BE2C (cell line): Measurements from ENCODE around the gene RAPSN.

Experiments
- DNase-seq: peaks from one replicate; pipeline ENCODE4 v3.0.0-alpha.2; 2020
- H3K27me3 ChIP-seq: fragments of 250-450 bp; sonication (Bioruptor Pico); 2 replicates; pipeline ENCODE4 v1.5.1; 2020; ENCODE audit warnings: mild to moderate bottlenecking
- H3K36me3 ChIP-seq: fragments of 250-450 bp; sonication (Bioruptor Pico); 2 replicates; pipeline ENCODE4 v1.5.1; 2020; ENCODE audit warnings: mild to moderate bottlenecking
- H3K4me1 ChIP-seq: fragments of 250-450 bp; sonication (Bioruptor Pico); 2 replicates; pipeline ENCODE4 v1.5.1; 2020
- H3K4me3 ChIP-seq: 2 replicates; pipeline ENCODE4 v1.5.1; 2011; ENCODE audit warnings: low read depth, low read length
- H3K9me3 ChIP-seq: fragments of 250-450 bp; sonication (Bioruptor Pico); 2 replicates; pipeline ENCODE4 v1.5.1; 2020
- CTCF ChIP-seq: IDR thresholded peaks from 2 replicates; pipeline ENCODE4 v1.5.1; 2012; ENCODE audit warnings: mild to moderate bottlenecking, low read depth, low read length

Gene RAPSN

DNA sequence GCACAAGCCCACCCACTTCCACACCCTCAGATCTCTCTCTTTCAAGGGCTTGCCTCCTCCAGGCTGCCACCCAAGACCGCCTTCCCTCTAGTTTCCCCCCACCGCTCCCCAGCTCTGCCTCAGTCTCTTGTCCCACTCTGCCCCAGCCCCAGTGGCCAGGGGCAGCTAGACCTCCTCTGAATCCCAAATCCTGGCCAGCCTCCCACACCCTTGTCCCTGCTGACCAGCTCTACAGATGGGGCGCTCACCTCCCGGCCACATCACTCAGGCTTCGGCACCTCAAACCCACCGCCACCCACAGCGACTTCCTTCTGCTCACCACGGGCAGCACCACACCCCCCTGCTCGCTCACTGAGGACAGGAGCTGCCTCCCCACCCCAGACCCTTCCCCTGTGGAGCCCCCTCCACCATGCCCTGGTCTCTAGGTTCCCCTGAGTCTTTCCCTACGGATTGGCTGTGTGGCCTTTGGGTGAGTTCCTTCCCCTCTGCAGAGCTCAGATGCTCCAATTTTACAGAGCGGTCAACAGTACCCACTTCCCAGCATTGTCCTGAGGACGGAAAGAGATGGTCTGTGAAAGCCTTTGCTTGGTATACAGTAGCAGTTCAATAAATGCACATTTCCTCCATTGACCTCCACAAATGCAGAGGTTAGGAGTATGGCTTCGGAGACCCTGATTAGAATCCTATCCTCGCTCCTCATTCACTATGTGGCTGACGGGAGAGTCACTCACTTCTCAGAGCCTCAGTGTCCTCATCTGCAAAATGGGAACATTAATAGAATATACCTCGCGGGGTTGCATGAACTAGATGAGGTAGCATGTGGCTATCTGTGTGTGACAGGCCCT is 59.1 kb downstream of the RAPSN start:
- no peaks in the 10 kb centered on the region for H3K4me1 ChIP-seq
- no peaks in the 10 kb centered on the region for H3K9me3 ChIP-seq
- no peak for DNase-seq
- no peaks in the 10 kb centered on the region for H3K36me3 ChIP-seq
- TF ChIP-seq CTCF, result no peak
- H3K4me3 ChIP-seq, result no peak overlapping the region
- H3K27me3 ChIP-seq, result no peaks in the 10 kb centered on the region

DNA sequence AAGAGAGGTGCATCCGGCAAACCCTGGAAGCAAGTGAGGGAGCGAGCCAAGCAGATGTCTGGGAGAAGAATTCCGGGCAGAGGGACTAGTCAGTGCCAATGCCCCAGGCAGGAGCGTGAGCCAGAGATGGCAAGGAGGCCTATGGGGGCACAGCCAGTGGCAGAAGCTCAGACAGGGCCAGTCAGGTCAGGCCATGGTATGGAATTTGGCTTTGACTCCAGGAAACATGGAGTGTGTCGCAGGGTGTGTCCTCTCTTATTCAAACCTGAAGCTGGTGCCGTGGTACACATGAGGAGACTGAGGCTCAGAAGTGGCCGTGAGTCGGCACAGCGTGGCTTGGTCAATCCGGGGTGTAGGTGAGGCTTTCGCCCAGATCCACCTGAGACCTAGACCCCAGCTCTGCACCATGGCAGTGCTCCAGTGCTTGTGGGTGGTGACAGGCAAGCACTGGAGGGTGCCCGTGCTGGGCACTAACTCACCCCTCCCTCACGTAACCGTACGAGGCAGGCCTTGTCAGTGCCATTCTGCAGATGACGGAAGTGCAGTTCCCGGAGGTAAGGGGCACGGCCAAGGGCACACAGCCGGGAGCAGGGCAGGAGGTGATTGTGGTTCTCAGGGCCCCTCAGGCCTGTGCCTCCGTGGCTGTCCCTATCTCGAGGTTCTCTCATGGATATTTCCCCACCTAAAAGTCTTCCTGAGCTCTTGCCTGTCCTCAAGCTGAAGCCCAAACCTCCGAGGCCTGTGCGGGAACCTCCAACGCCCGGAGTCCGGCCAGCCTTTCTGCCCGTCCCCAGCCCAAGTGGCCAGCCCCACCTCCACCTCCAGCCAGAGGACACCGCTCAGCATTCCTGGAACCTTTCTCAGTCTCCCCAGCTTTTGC is 60.0 kb downstream of the RAPSN start:
- TF ChIP-seq CTCF, result no peak
- Histone ChIP-seq H3K9me3 (no peaks in the 10 kb centered on the region), H3K4me1 (no peaks in the 10 kb centered on the region)

GRCh38 chr11:47387944-47388696 is 60.8 kb downstream of the RAPSN start:
- Histone ChIP-seq H3K36me3 (no peaks in the 10 kb centered on the region), H3K4me3 (no peak overlapping the region), H3K4me1 (no peaks in the 10 kb centered on the region), H3K27me3 (no peaks in the 10 kb centered on the region), H3K9me3 (no peaks in the 10 kb centered on the region)
- DNase-seq, result no peak
- TF ChIP-seq CTCF, result no peak

More for the DNA sequence above, 60.0 kb downstream of the RAPSN start:
- Histone ChIP-seq H3K27me3 (no peaks in the 10 kb centered on the region), H3K36me3 (no peaks in the 10 kb centered on the region), H3K4me3 (no peak overlapping the region)
- DNase-seq, result no peak
